Suprapubic skin (tissue), 4 donors: Measurements from ENCODE around the gene MARS1. TPM values are rescaled to one million over a fixed set of nuclear protein-coding genes. Genes with fewer than 3 reads are reported as not detected.
"Not testable (repeated sequence)": the region's sequence is repeated elsewhere in the genome, so short reads cannot be mapped to it uniquely, and the experiment has no call there.

Experiments
- DNase-seq, 2 donors: peaks; one replicate each; pipeline ENCODE4 v3.0.0-alpha.2; 2019; ENCODE audit warnings: low spot score in 2 of 2
- H3K27ac ChIP-seq: fragments of 200-600 bp; sonication (generic); one replicate; pipeline ENCODE4 v1.5.1; 2019
- H3K27me3 ChIP-seq: fragments of 200-600 bp; sonication (generic); one replicate; pipeline ENCODE4 v1.5.1; 2019
- H3K36me3 ChIP-seq: fragments of 200-600 bp; sonication (generic); one replicate; pipeline ENCODE4 v1.5.1; 2019
- H3K4me1 ChIP-seq: fragments of 200-600 bp; sonication (generic); one replicate; pipeline ENCODE4 v1.5.1; 2019
- H3K4me3 ChIP-seq: fragments of 200-600 bp; sonication (generic); one replicate; pipeline ENCODE4 v1.5.1; 2019; ENCODE audit warnings: mild to moderate bottlenecking
- H3K9me3 ChIP-seq: fragments of 200-600 bp; sonication (generic); one replicate; pipeline ENCODE4 v1.5.1; 2019
- CTCF ChIP-seq, 2 donors: fragments of 200-600 bp in 1 of 2; fragments of 450-650 bp in 1 of 2; sonication (generic) in 1 of 2; IDR thresholded peaks; one replicate each; pipeline ENCODE4 v1.5.1; 2016 to 2019; ENCODE audit warnings: antibody characterized with exemption in 2 of 2, mild to moderate bottlenecking in 1 of 2, moderate library complexity in 1 of 2
- EP300 ChIP-seq: sonication (generic); formaldehyde crosslinking; IDR thresholded peaks from one replicate; pipeline ENCODE4 v1.6.1; 2017; ENCODE audit warnings: antibody characterized with exemption
- POLR2A ChIP-seq, 2 donors: fragments of 450-650 bp; IDR thresholded peaks; one replicate each; pipeline ENCODE4 v1.6.1; 2017; ENCODE audit warnings: antibody characterized with exemption in 2 of 2, mild to moderate bottlenecking in 2 of 2, moderate library complexity in 2 of 2
- POLR2AphosphoS5 ChIP-seq, 3 donors: sonication (generic); formaldehyde crosslinking; IDR thresholded peaks; one replicate each; pipeline ENCODE4 v1.6.1; 2017; ENCODE audit warnings: antibody characterized with exemption in 3 of 3
- WGBS: methylation state at CpG from one replicate; pipeline ENCODE4 v1.1.5; 2018; 5-methylcytosine and 5-hydroxymethylcytosine counted together
- total RNA-seq, 4 donors: library from RNA; depleted of rRNA; stranded (reverse); fragments of >200 nt; gene quantifications; one replicate each; pipeline ENCODE4 v1.1.0, GENCODE V29; 2016

Gene MARS1
- total RNA-seq, 4 donors from 2014 or later = 55.7 to 203 (median 79.7) TPM

GRCh38 chr12:57489157-57489641 is 1.3 kb downstream of the MARS1 start:
- TF ChIP-seq POLR2AphosphoS5 (IDR thresholded peaks at IDR 0.05) = no peak
- TF ChIP-seq CTCF (IDR thresholded peaks at IDR 0.05) = no peak
- TF ChIP-seq EP300 = no peak
- no peak for TF ChIP-seq POLR2A (IDR thresholded peaks at IDR 0.05)
- Histone ChIP-seq H3K9me3 (no peaks in the 10 kb centered on the region), H3K27ac (no peak overlapping the region), H3K27me3 (no peaks in the 10 kb centered on the region), H3K4me1 (peaks cover 17% of the 10 kb centered on the region), H3K4me3 (peak overlapping the region; percentile 80), H3K36me3 (peaks cover 37% of the 10 kb centered on the region)
- 86% methylated on average over 5 of the region's 5 CpGs for WGBS
- DNase-seq = no peak

DNA sequence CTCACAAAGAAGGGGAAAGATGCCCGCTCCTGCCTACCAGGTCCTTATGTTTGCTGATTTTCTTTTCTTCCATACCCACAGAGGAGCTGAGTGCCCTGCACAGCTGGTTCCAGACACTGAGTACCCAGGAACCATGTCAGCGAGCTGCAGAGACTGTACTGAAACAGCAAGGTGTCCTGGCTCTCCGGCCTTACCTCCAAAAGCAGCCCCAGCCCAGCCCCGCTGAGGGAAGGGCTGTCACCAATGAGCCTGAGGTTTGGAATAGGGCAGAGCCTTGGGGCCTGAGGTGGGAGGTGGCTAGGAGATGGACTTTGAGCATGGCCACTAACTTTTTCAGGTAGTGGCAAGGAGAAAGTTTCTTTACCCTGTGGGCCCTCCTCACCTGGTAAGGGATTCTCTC is 2.3 kb downstream of the MARS1 start:
- Histone ChIP-seq H3K36me3 (peaks cover 41% of the 10 kb centered on the region), H3K9me3 (no peaks in the 10 kb centered on the region), H3K27me3 (no peaks in the 10 kb centered on the region), H3K27ac (no peak overlapping the region), H3K4me3 (no peak overlapping the region), H3K4me1 (peaks cover 17% of the 10 kb centered on the region)
- TF ChIP-seq POLR2AphosphoS5 (IDR thresholded peaks at IDR 0.05) (no peak), POLR2A (IDR thresholded peaks at IDR 0.05) (no peak), EP300 (no peak), CTCF (IDR thresholded peaks at IDR 0.05) (no peak)
- no peak for DNase-seq
- 98% methylated on average over 4 of the region's 4 CpGs for WGBS

- Histone ChIP-seq H3K4me3 (no peak overlapping the region), H3K9me3 (no peaks in the 10 kb centered on the region), H3K27me3 (no peaks in the 10 kb centered on the region), H3K4me1 (peaks cover 17% of the 10 kb centered on the region), H3K27ac (no peak overlapping the region), H3K36me3 (peaks cover 54% of the 10 kb centered on the region)
- WGBS = 92% methylated on average over 15 of the region's 15 CpGs
- TF ChIP-seq POLR2A (IDR thresholded peaks at IDR 0.05) (no peak), POLR2AphosphoS5 (IDR thresholded peaks at IDR 0.05) (no peak), EP300 (no peak), CTCF (IDR thresholded peaks at IDR 0.05) (no peak)
- no peak for DNase-seq
Measured at GRCh38 chr12:57491393-57492280, 3.8 kb downstream of the MARS1 start.

DNA sequence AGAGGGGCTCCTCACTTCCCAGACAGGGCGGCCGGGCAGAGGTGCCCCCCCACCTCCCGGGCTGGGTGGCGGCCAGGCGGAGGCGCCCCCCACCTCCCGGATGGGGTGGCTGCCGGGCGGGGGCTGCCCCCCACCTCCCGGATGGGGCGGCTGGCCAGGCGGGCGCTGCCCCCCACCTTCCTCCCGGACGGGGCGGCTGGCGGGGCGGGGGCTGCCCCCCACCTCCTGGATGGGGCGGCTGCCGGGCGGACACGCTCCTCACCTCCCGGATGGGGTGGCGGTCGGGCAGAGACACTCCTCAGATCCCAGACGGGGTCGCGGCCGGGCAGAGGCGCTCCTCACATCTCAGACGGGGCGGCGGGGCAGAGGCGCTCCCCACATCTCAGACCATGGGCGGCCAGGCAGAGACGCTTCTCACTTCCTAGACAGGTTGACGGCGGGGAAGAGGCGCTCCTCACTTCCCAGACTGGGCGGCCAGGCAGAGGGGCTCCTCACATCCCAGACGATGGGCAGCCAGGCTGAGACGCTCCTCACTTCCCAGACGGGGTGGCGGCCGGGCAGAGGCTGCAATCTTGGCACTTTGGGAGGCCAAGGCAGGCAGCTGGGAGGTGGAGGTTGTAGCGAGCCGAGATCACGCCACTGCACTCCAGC is 7.3 kb downstream of the MARS1 start:
- not testable (repeated sequence) for H3K27ac ChIP-seq, H3K4me3 ChIP-seq, H3K4me1 ChIP-seq, DNase-seq, H3K9me3 ChIP-seq, H3K27me3 ChIP-seq
- 88% methylated on average over 32 of the region's 48 CpGs for WGBS
- peaks cover 73% of the 10 kb centered on the region for H3K36me3 ChIP-seq

GRCh38 chr12:57496822-57497221 is 9.0 kb downstream of the MARS1 start:
- H3K4me1 ChIP-seq = no peaks in the 10 kb centered on the region
- no peaks in the 10 kb centered on the region for H3K27me3 ChIP-seq
- peaks cover 73% of the 10 kb centered on the region for H3K36me3 ChIP-seq
- H3K9me3 ChIP-seq = no peaks in the 10 kb centered on the region
- H3K27ac ChIP-seq = no peak overlapping the region
- TF ChIP-seq EP300 (no peak), POLR2A (IDR thresholded peaks at IDR 0.05) (no peak), CTCF (IDR thresholded peaks at IDR 0.05) (no peak), POLR2AphosphoS5 (IDR thresholded peaks at IDR 0.05) (no peak)
- no peak for DNase-seq
- no peak overlapping the region for H3K4me3 ChIP-seq
